A673 (cell line): Measurements from ENCODE around the gene GIPC2. TPM values are rescaled to one million over a fixed set of nuclear protein-coding genes. Genes with fewer than 3 reads are reported as not detected.

Experiments
- BruUV-seq: library from RNA; stranded (reverse); fragments of 400-500 nt; replicated peaks from 2 replicates; lab custom pipeline; 2021; lab: Mats Ljungman, UMichigan
- CTCF ChIA-PET: fragments of 300-600 bp; sonication (Branson Sonifier 250); formaldehyde crosslinking; loops from one replicate; lab custom pipeline; 2022; ENCODE audit warnings: antibody characterized with exemption; lab: Charles Lee
- POLR2A ChIA-PET: fragments of 300-600 bp; sonication (Branson Sonifier 250); formaldehyde crosslinking; loops from one replicate; lab custom pipeline; 2022; ENCODE audit warnings: antibody characterized with exemption; ENCODE audit not compliant: low non-redundant PET; lab: Charles Lee
- DNase-seq: peaks from one replicate; pipeline ENCODE4 v3.0.0-alpha.2; 2015; ENCODE audit warnings: low spot score
- H3K27ac ChIP-seq: fragments of 200-600 bp; sonication (generic); 2 replicates; pipeline ENCODE4 v1.5.1; 2016; ENCODE audit warnings: mixed run types, low read depth, mild to moderate bottlenecking, mixed read lengths, antibody characterized with exemption, low read length; ENCODE audit not compliant: poor library complexity, severe bottlenecking
- H3K27me3 ChIP-seq: fragments of 200-600 bp; sonication (generic); replicated peaks from 2 replicates; pipeline ENCODE4 v1.6.1; 2017; ENCODE audit warnings: mixed run types, low read depth, mild to moderate bottlenecking, mixed read lengths, antibody characterized with exemption, low read length; ENCODE audit not compliant: insufficient read depth, poor library complexity
- H3K36me3 ChIP-seq: fragments of 200-600 bp; sonication (generic); 2 replicates; pipeline ENCODE4 v1.6.1; 2016; ENCODE audit warnings: mixed run types, mild to moderate bottlenecking, mixed read lengths, antibody characterized with exemption, low read length; ENCODE audit not compliant: insufficient read depth, poor library complexity, severe bottlenecking
- H3K4me1 ChIP-seq: fragments of 200-600 bp; sonication (generic); 2 replicates; pipeline ENCODE4 v1.6.1; 2017; ENCODE audit warnings: mixed run types, mild to moderate bottlenecking, mixed read lengths, antibody characterized with exemption, low read length; ENCODE audit not compliant: insufficient read depth, poor library complexity, severe bottlenecking
- H3K4me3 ChIP-seq: fragments of 200-600 bp; sonication (generic); 2 replicates; pipeline ENCODE4 v1.5.1; 2016; ENCODE audit warnings: low read depth, mixed run types, mild to moderate bottlenecking, mixed read lengths, low read length; ENCODE audit not compliant: poor library complexity, severe bottlenecking
- H3K9me3 ChIP-seq: fragments of 200-600 bp; sonication (generic); 2 replicates; pipeline ENCODE4 v1.6.1; 2016; ENCODE audit warnings: mixed run types, low read depth, mild to moderate bottlenecking, mixed read lengths, antibody characterized with exemption, low read length; ENCODE audit not compliant: poor library complexity, severe bottlenecking
- EZH2 ChIP-seq: fragments of 200-600 bp; sonication (generic); IDR thresholded peaks from 2 replicates; pipeline ENCODE4 v1.6.1; 2017; ENCODE audit warnings: borderline replicate concordance, low read depth, mild to moderate bottlenecking, mixed read lengths, antibody characterized with exemption, low read length; ENCODE audit not compliant: poor library complexity, severe bottlenecking
- intact Hi-C: fragments of 100-400 bp; cut with micrococcal nuclease; formaldehyde crosslinking; loops from one replicate; pipeline ENCODE4 v1.10.0; 2022; ENCODE audit not compliant: unreplicated experiment
- total RNA-seq: library from RNA; stranded (reverse); gene quantifications from 2 replicates; pipeline ENCODE4 v1.2.3, GENCODE V29; 2021
- TF ChIP-seq, protein P1 (sequence below): fragments of 300-800, 200-600 bp; sonication (generic); conservative IDR thresholded peaks from 2 replicates; pipeline ENCODE4 v1.5.1; 2017; ENCODE audit warnings: low read depth, mild to moderate bottlenecking, antibody characterized with exemption, low read length, moderate library complexity, mixed read lengths

GIPC2 gene
- total RNA-seq, 1 experiment from 2014 or later: not detected

DNA sequence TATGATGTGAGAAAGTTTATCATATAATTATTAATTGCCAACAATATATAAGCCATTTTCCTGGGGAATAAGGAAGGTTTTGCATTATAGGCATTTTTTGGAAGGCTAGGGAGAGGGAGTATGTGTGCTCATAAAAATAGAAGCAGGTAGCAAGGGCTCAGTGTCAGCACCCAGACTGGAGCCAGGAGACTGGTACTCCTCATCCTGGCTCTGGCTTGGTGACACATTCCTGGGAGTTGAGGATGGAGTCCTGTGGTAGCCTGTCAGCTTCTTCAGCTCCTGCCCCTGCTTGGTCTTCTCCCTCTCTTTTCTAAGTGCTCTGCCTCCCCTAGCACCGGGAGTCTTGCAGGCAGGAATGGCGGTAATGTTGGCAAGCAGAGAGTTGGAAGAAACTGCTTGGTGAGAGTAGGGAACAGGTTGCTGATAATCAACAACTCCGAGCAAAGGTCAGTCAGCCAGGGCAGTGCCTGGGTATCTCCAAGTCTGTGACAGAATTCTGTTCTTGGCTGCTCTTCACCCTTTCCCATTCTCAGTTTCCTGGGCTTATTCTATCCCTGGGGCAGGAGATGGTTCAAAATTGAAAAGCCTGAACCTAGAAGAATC is 23.0 kb downstream of the GIPC2 start:
- H3K4me3 ChIP-seq: no peak overlapping the region
- ChIA-PET CTCF (no interaction called here), POLR2A (no interaction called here)
- no TSS peak for BruUV-seq
- H3K36me3 ChIP-seq: no peaks in the 10 kb centered on the region
- no peak for TF ChIP-seq EZH2
- TF ChIP-seq, protein P1, sequence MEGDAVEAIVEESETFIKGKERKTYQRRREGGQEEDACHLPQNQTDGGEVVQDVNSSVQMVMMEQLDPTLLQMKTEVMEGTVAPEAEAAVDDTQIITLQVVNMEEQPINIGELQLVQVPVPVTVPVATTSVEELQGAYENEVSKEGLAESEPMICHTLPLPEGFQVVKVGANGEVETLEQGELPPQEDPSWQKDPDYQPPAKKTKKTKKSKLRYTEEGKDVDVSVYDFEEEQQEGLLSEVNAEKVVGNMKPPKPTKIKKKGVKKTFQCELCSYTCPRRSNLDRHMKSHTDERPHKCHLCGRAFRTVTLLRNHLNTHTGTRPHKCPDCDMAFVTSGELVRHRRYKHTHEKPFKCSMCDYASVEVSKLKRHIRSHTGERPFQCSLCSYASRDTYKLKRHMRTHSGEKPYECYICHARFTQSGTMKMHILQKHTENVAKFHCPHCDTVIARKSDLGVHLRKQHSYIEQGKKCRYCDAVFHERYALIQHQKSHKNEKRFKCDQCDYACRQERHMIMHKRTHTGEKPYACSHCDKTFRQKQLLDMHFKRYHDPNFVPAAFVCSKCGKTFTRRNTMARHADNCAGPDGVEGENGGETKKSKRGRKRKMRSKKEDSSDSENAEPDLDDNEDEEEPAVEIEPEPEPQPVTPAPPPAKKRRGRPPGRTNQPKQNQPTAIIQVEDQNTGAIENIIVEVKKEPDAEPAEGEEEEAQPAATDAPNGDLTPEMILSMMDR: no peak
- no peak overlapping the region for H3K27ac ChIP-seq
- intact Hi-C loops: no loop called here
- no peaks in the 10 kb centered on the region for H3K9me3 ChIP-seq
- no peaks in the 10 kb centered on the region for H3K4me1 ChIP-seq
- H3K27me3 ChIP-seq: no peaks in the 10 kb centered on the region
- no peak for DNase-seq

DNA sequence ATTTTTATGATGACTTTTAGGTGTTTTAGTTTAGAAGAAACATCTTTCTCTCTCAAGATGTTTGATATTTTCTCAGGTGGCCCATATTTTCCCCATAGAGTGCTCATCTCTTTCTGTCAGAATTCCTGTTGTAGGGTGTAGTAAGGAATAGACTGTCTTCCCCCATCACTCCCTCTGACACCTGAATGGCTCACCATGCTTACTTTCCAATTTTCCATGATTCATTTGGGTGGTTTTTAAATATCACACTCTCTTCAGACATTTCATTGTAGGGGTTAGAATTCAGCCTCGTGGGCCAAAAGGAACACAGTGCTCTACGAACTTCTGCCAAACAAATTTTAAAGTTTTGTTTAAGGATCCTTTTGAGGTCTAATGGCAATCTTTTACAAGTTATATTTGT is 24.0 kb downstream of the GIPC2 start:
- BruUV-seq: no TSS peak
- Histone ChIP-seq H3K9me3 (no peaks in the 10 kb centered on the region), H3K27ac (no peak overlapping the region), H3K4me1 (no peaks in the 10 kb centered on the region), H3K27me3 (no peaks in the 10 kb centered on the region), H3K4me3 (no peak overlapping the region), H3K36me3 (no peaks in the 10 kb centered on the region)
- ChIA-PET POLR2A (no interaction called here), CTCF (no interaction called here)
- intact Hi-C loops: no loop called here
- no peak for DNase-seq
- no peak for TF ChIP-seq EZH2
- TF ChIP-seq, protein P1: no peak

DNA sequence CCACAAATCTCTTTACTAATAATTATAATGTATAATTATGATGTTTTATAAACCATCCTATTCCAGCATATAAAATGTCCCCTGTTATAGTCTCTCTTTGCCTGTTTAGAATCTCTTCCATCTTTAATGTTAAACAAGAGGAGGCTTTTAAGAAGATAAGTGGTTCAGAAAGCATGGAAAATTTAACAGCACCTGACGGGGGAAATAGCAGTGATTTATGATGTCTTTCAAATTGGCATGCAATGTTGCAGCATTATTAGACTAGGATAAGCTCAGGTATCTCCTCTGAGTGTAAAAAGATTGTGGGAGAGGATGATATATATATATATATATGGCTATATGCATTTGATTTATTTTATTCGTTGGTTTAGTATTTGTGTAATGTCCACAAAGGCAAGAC is 24.4 kb downstream of the GIPC2 start:
- ChIA-PET CTCF (no interaction called here), POLR2A (no interaction called here)
- DNase-seq: no peak
- Histone ChIP-seq H3K36me3 (no peaks in the 10 kb centered on the region), H3K9me3 (no peaks in the 10 kb centered on the region), H3K27me3 (no peaks in the 10 kb centered on the region), H3K27ac (no peak overlapping the region), H3K4me1 (no peaks in the 10 kb centered on the region), H3K4me3 (no peak overlapping the region)
- no TSS peak for BruUV-seq
- intact Hi-C loops: no loop called here
- TF ChIP-seq, protein P1: no peak
- no peak for TF ChIP-seq EZH2
